C4-2B (cell line): Measurements from ENCODE around the gene BCL2L11.

Experiments
- CTCF ChIP-seq: fragments of 450-650 bp; conservative IDR thresholded peaks from 2 replicates; pipeline ENCODE4 v1.5.1; 2017; ENCODE audit warnings: mild to moderate bottlenecking
- ZFX ChIP-seq: fragments of 450-650 bp; IDR thresholded peaks from 2 replicates; pipeline ENCODE4 v1.6.1; 2017

GRCh38 chr2:111159641-111160040 is 38.9 kb downstream of the BCL2L11 start:
- TF ChIP-seq CTCF (no peak), ZFX (no peak)
